Activated naive CD8-positive, alpha-beta T cell treated with anti-CD3 and anti-CD28 coated beads for 36 hours (primary cell): ENCODE data around the gene CACNA1S. TPM values are rescaled to one million over a fixed set of nuclear protein-coding genes. Genes with fewer than 3 reads are reported as not detected.

Source experiments
- DNase-seq: peaks from one replicate; pipeline ENCODE4 v3.0.0; 2021
- H3K27ac Mint-ChIP-seq: one replicate; pipeline ENCODE4 v1.8.0; 2022; ENCODE audit warnings: mild to moderate bottlenecking, moderate library complexity, mixed read lengths
- H3K27me3 Mint-ChIP-seq: one replicate; pipeline ENCODE4 v1.8.0; 2022; ENCODE audit warnings: mild to moderate bottlenecking, mixed read lengths
- H3K36me3 Mint-ChIP-seq: one replicate; pipeline ENCODE4 v1.8.0; 2021; ENCODE audit warnings: mild to moderate bottlenecking, mixed read lengths
- H3K4me1 Mint-ChIP-seq: one replicate; pipeline ENCODE4 v1.8.0; 2021; ENCODE audit warnings: mixed read lengths
- H3K4me3 Mint-ChIP-seq: one replicate; pipeline ENCODE4 v1.8.0; 2022; ENCODE audit warnings: mild to moderate bottlenecking, moderate library complexity, mixed read lengths
- H3K9me3 Mint-ChIP-seq: one replicate; pipeline ENCODE4 v1.8.0; 2022; ENCODE audit warnings: mixed read lengths
- total RNA-seq, 2 experiments: library from RNA; stranded (reverse); gene quantifications; one replicate each; pipeline ENCODE4 v1.2.3, GENCODE V29; 2021

CACNA1S gene
- total RNA-seq, 2 experiments from 2014 or later: not detected

GRCh38 chr1:201143726-201144635 lies 31.8 kb upstream of the CACNA1S start:
- Mint-ChIP-seq H3K4me3 (no peak overlapping the region), H3K4me1 (no peaks in the 10 kb centered on the region), H3K36me3 (no peaks in the 10 kb centered on the region), H3K27ac (no peak overlapping the region), H3K27me3 (no peaks in the 10 kb centered on the region), H3K9me3 (no peaks in the 10 kb centered on the region)
- DNase-seq: no peak

- Mint-ChIP-seq H3K4me1 (no peaks in the 10 kb centered on the region), H3K9me3 (no peaks in the 10 kb centered on the region), H3K27me3 (no peaks in the 10 kb centered on the region), H3K36me3 (no peaks in the 10 kb centered on the region), H3K4me3 (no peak overlapping the region), H3K27ac (no peak overlapping the region)
- no peak for DNase-seq
These were observed 30.9 kb upstream of the CACNA1S start for GRCh38 chr1:201142849-201143725.

DNA sequence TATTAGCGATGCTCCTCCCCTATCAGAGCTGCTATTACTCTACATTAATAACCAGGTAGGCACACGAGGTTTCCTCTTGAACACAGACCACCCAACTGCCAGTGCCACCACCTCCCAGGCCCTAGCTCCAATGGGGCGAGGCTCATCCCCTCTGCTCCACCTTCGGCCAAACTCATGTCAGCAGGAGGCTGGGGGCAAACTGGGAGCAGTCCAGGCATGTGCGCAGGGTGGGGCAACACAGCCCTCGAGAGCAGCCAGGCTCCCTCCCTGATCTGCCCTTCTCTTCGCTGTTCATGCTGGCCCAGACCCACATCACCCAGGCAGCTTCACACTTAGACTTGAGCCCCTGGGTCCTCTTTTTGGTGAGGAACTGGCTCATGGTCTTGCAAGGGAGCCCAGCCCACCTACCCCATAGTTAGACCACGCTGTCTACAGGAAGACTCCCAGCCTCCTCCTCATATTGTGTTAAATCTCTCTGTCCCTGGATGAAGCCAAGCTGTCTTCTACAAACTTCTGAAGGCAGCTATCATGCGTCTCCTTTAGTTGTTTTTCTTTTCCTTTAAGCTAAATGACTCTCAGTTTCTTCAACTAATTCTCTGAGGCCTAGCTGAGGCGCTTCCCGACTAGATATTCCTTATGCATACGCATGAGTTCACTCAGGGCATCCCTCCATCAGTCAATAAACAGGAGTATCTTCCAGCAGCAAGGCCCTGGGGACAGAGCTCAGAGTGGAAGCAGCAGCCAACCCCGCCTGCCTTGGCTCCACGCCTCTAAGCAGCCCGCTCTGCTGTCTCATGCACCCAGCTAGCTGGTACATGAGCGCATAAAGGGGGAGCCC lies 30.0 kb upstream of the CACNA1S start:
- Mint-ChIP-seq H3K4me1 (no peaks in the 10 kb centered on the region), H3K27me3 (no peaks in the 10 kb centered on the region), H3K9me3 (no peaks in the 10 kb centered on the region), H3K4me3 (no peak overlapping the region), H3K27ac (no peak overlapping the region), H3K36me3 (no peaks in the 10 kb centered on the region)
- DNase-seq: no peak

GRCh38 chr1:201141418-201141817 lies 29.2 kb upstream of the CACNA1S start:
- no peaks in the 10 kb centered on the region for H3K27me3 Mint-ChIP-seq
- no peak overlapping the region for H3K4me3 Mint-ChIP-seq
- no peaks in the 10 kb centered on the region for H3K9me3 Mint-ChIP-seq
- DNase-seq: no peak
- no peak overlapping the region for H3K27ac Mint-ChIP-seq
- no peaks in the 10 kb centered on the region for H3K36me3 Mint-ChIP-seq
- H3K4me1 Mint-ChIP-seq: no peaks in the 10 kb centered on the region

- Mint-ChIP-seq H3K27ac (no peak overlapping the region), H3K4me3 (no peak overlapping the region)
These were observed 28.7 kb upstream of the CACNA1S start for GRCh38 chr1:201140941-201141260.

DNA sequence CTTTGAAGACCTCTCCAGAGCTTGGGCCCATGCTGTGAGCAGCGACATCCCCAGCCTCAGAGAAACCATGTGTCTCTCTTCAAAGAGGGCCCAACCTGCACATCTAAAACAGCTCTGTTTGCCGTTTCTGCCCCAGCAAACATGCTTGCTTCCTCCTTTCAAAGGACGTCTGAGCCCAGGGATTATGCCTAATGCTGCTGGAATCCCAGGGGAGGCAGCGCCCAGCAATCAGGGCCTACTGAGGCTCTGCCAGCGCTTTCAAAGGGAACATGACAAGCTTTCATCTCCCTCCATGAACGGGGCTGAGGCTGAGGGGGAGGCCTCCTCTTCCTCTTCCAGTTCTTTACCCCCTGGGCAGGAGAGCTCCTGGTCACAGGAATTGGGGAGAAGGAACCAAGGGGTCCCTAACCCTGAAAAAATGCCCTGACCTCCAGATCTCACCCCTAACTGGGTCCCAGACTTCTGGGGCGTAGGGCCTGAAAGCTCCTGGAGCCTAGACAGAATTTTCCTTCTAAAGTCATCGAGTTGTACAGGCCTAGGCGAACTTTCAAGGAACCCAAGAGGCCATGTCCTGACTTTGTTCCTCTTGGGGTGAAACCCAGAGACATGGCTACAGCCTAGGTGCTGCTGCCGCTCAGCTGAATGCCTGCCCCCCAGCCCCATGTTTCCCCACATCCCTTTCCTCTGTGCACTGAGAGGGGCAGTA lies 28.2 kb upstream of the CACNA1S start:
- no peak overlapping the region for H3K27ac Mint-ChIP-seq
- H3K9me3 Mint-ChIP-seq: no peaks in the 10 kb centered on the region
- H3K27me3 Mint-ChIP-seq: no peaks in the 10 kb centered on the region
- H3K36me3 Mint-ChIP-seq: peaks cover 1% of the 10 kb centered on the region
- H3K4me3 Mint-ChIP-seq: no peak overlapping the region
- H3K4me1 Mint-ChIP-seq: no peaks in the 10 kb centered on the region
- no peak for DNase-seq

More at GRCh38 chr1:201140941-201141260, 28.7 kb upstream of the CACNA1S start:
- Mint-ChIP-seq H3K36me3 (no peaks in the 10 kb centered on the region), H3K4me1 (no peaks in the 10 kb centered on the region), H3K9me3 (no peaks in the 10 kb centered on the region), H3K27me3 (no peaks in the 10 kb centered on the region)
- DNase-seq: no peak

- no peak for DNase-seq
- no peak overlapping the region for H3K27ac Mint-ChIP-seq
These were observed 27.5 kb upstream of the CACNA1S start for GRCh38 chr1:201139756-201140155.

GRCh38 chr1:201139306-201139705 lies 27.1 kb upstream of the CACNA1S start:
- no peak overlapping the region for H3K27ac Mint-ChIP-seq
- H3K4me1 Mint-ChIP-seq: no peaks in the 10 kb centered on the region
- DNase-seq: no peak
- H3K9me3 Mint-ChIP-seq: no peaks in the 10 kb centered on the region
- H3K27me3 Mint-ChIP-seq: no peaks in the 10 kb centered on the region
- peaks cover 5% of the 10 kb centered on the region for H3K36me3 Mint-ChIP-seq
- no peak overlapping the region for H3K4me3 Mint-ChIP-seq

More at GRCh38 chr1:201139756-201140155, 27.5 kb upstream of the CACNA1S start:
- H3K4me3 Mint-ChIP-seq: no peak overlapping the region
- H3K36me3 Mint-ChIP-seq: peaks cover 4% of the 10 kb centered on the region
- no peaks in the 10 kb centered on the region for H3K27me3 Mint-ChIP-seq
- no peaks in the 10 kb centered on the region for H3K9me3 Mint-ChIP-seq
- no peaks in the 10 kb centered on the region for H3K4me1 Mint-ChIP-seq

DNA sequence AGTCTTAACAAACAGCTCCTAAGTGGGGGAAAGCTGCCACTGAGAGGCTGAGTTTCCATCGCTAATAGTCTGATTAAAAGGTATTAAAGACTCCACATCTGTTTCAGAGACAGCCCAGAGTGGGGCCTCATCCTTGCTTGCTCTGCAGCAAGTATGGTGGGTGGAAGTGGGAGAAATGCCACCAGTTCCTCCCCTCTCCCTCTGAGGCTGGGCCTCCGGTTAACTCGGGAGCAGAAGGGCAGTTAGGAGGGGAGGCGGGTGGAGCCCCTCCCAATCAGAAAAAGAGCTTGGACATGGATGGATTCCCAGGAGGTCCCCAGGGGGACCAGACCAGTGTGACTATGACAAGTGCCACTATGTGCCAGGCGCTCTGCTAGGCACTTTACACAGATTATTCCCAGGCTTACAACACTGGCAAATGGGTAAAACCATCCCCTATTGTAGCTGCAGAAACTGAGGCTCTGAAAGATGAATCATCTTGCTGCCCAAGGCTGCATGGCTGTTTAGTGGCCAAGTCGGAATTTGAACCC lies 26.1 kb upstream of the CACNA1S start:
- Mint-ChIP-seq H3K4me3 (no peak overlapping the region), H3K9me3 (no peaks in the 10 kb centered on the region), H3K27me3 (no peaks in the 10 kb centered on the region), H3K4me1 (no peaks in the 10 kb centered on the region), H3K36me3 (peaks cover 5% of the 10 kb centered on the region), H3K27ac (no peak overlapping the region)
- DNase-seq: no peak

DNA sequence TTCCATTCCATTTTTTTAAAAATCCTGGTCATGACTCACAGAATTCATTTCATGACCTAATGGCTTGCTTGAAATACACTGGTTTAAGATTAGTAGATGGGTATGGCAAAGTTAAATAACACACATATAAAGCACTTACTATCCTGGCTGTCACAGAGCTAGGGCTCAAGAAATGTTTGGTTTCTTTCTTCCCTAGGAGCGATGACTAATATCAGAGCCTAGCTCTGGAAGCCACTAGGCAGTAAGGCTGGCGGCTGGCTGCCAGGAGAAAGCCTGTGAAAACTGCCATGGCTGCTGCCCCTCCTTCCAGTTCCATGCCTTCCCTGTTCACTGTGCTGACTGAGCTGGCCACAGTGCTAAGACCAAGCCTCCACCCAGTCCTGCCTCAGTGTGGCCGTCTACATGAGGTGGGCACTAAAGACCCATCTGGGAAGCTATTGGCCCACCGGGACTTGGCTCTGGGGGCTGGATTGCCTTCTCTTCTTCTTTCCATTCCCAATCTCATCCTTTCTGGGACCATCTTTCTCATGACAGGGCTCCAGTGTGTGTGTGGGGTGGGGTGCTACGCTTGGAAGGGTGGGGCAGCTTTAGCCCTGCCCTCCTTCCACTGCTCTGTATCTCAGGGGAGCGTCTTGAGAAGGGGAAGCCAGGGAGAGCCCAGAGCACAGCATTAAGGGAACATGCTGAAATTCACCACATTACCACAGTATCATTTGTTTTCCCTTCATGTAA lies 25.5 kb upstream of the CACNA1S start:
- DNase-seq: no peak
- no peaks in the 10 kb centered on the region for H3K27me3 Mint-ChIP-seq
- H3K4me3 Mint-ChIP-seq: no peak overlapping the region
- H3K27ac Mint-ChIP-seq: no peak overlapping the region
- no peaks in the 10 kb centered on the region for H3K4me1 Mint-ChIP-seq
- H3K9me3 Mint-ChIP-seq: no peaks in the 10 kb centered on the region
- peaks cover 5% of the 10 kb centered on the region for H3K36me3 Mint-ChIP-seq

- no peaks in the 10 kb centered on the region for H3K4me1 Mint-ChIP-seq
- no peaks in the 10 kb centered on the region for H3K27me3 Mint-ChIP-seq
- peaks cover 5% of the 10 kb centered on the region for H3K36me3 Mint-ChIP-seq
- no peak overlapping the region for H3K27ac Mint-ChIP-seq
- H3K9me3 Mint-ChIP-seq: no peaks in the 10 kb centered on the region
- no peak for DNase-seq
- H3K4me3 Mint-ChIP-seq: no peak overlapping the region
These were observed 24.8 kb upstream of the CACNA1S start for GRCh38 chr1:201137024-201137392.

- no peaks in the 10 kb centered on the region for H3K9me3 Mint-ChIP-seq
- no peak overlapping the region for H3K4me3 Mint-ChIP-seq
- no peak for DNase-seq
- H3K36me3 Mint-ChIP-seq: peaks cover 5% of the 10 kb centered on the region
- H3K27me3 Mint-ChIP-seq: no peaks in the 10 kb centered on the region
- no peak overlapping the region for H3K27ac Mint-ChIP-seq
- H3K4me1 Mint-ChIP-seq: no peaks in the 10 kb centered on the region
These were observed 24.3 kb upstream of the CACNA1S start for GRCh38 chr1:201136355-201137023.

DNA sequence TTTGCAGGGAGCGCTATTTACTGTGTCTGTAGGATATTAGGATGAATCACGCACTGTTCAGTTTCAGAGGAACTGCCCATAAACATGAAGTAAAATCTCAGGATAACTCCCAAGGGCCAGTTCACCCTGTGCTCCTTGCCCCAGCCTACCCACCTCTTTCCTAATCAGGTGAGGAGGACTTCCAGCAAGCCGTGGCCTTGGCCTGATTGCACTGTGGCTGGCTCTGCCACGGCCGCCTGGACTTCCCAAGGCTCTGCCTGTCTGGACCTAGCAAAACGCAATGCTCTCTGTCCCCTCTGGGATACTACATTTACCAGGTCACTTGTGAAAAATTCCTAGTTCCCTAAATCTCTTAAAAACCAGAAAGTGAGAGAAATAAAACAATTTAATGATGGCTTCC lies 22.2 kb upstream of the CACNA1S start:
- Mint-ChIP-seq H3K36me3 (peaks cover 5% of the 10 kb centered on the region), H3K4me1 (no peaks in the 10 kb centered on the region), H3K9me3 (no peaks in the 10 kb centered on the region), H3K27ac (no peak overlapping the region), H3K27me3 (no peaks in the 10 kb centered on the region), H3K4me3 (no peak overlapping the region)
- no peak for DNase-seq
